SK-N-SH treated with all-trans-retinoic acid at 6 μM for 48 hours (cell line): Measurements from ENCODE around the gene RAPGEF5.

ENCODE experiments used
- ATAC-seq: fragments of 200-7000 bp; cut with Tn5 transposase; 3 replicates; pipeline ENCODE4 v1.9.1; 2020; ENCODE audit warnings: mild to moderate bottlenecking, moderate library complexity
- ARNTL ChIP-seq: fragments of 450-650 bp; formaldehyde crosslinking; IDR thresholded peaks from 2 replicates; pipeline ENCODE4 v1.5.0; 2020; ENCODE audit warnings: low read depth, mild to moderate bottlenecking, moderate library complexity, borderline replicate concordance
- BACH2 ChIP-seq: fragments of 250-450 bp; sonication (Bioruptor Pico); IDR thresholded peaks from 2 replicates; pipeline ENCODE4 v1.9.0; 2021; ENCODE audit warnings: mild to moderate bottlenecking, borderline replicate concordance
- CSDC2 ChIP-seq: fragments of 250-450 bp; sonication (Bioruptor Pico); IDR thresholded peaks from 2 replicates; pipeline ENCODE4 v1.5.0; 2020; ENCODE audit warnings: mild to moderate bottlenecking, moderate library complexity
- ESRRG ChIP-seq: fragments of 250-450 bp; sonication (Bioruptor Pico); IDR thresholded peaks from 2 replicates; pipeline ENCODE4 v1.6.1; 2021; ENCODE audit warnings: mild to moderate bottlenecking
- GLIS3 ChIP-seq: fragments of 250-450 bp; sonication (Bioruptor Pico); IDR thresholded peaks from 2 replicates; pipeline ENCODE4 v1.5.0; 2020; ENCODE audit warnings: mild to moderate bottlenecking, moderate library complexity
- ISL1 ChIP-seq: fragments of 250-450 bp; sonication (Bioruptor Pico); IDR thresholded peaks from 2 replicates; pipeline ENCODE4 v2.1.2; 2022; ENCODE audit warnings: mild to moderate bottlenecking, moderate library complexity
- OSR1 ChIP-seq: fragments of 250-450 bp; sonication (Bioruptor Pico); IDR thresholded peaks from 2 replicates; pipeline ENCODE4 v1.8.0; 2022; ENCODE audit warnings: moderate library complexity, mild to moderate bottlenecking, inconsistent platforms
- PPARA ChIP-seq: fragments of 250-450 bp; sonication (Bioruptor Pico); IDR thresholded peaks from 2 replicates; pipeline ENCODE4 v1.5.0; 2020; ENCODE audit warnings: mild to moderate bottlenecking, borderline replicate concordance
- RARB ChIP-seq: fragments of 250-450 bp; sonication (Bioruptor Pico); IDR thresholded peaks from 2 replicates; pipeline ENCODE4 v1.8.0; 2021; ENCODE audit warnings: mild to moderate bottlenecking, moderate library complexity
- SNAI2 ChIP-seq: fragments of 250-450 bp; sonication (Bioruptor Pico); IDR thresholded peaks from 2 replicates; pipeline ENCODE4 v1.5.0; 2020; ENCODE audit warnings: mild to moderate bottlenecking, moderate library complexity
- TOX ChIP-seq: fragments of 250-450 bp; sonication (Bioruptor Pico); IDR thresholded peaks from 2 replicates; pipeline ENCODE4 v1.8.0; 2021; ENCODE audit warnings: mild to moderate bottlenecking, moderate library complexity, borderline replicate concordance
- ZC3H10 ChIP-seq: fragments of 250-450 bp; sonication (Bioruptor Pico); IDR thresholded peaks from 2 replicates; pipeline ENCODE4 v1.5.1; 2021; ENCODE audit warnings: mild to moderate bottlenecking, moderate library complexity
- ZFP3 ChIP-seq: fragments of 250-450 bp; sonication (Bioruptor Pico); IDR thresholded peaks from 2 replicates; pipeline ENCODE4 v1.5.0; 2020; ENCODE audit warnings: mild to moderate bottlenecking, moderate library complexity
- ZFP30 ChIP-seq: fragments of 450-650 bp; formaldehyde crosslinking; IDR thresholded peaks from 2 replicates; pipeline ENCODE4 v1.5.0; 2022; ENCODE audit warnings: mild to moderate bottlenecking, moderate library complexity
- ZNF565 ChIP-seq: fragments of 450-650 bp; formaldehyde crosslinking; conservative IDR thresholded peaks from 2 replicates; pipeline ENCODE4 v1.5.0; 2020; ENCODE audit warnings: low read depth, mild to moderate bottlenecking, moderate library complexity
- ZNF70 ChIP-seq: fragments of 450-650 bp; formaldehyde crosslinking; IDR thresholded peaks from 2 replicates; pipeline ENCODE4 v1.5.0; 2020; ENCODE audit warnings: mild to moderate bottlenecking, moderate library complexity
- TF ChIP-seq, protein P1 (sequence below): fragments of 250-450 bp; sonication (Bioruptor Pico); IDR thresholded peaks from 2 replicates; pipeline ENCODE4 v1.8.0; 2020; ENCODE audit warnings: mild to moderate bottlenecking, moderate library complexity, borderline replicate concordance
- TF ChIP-seq, protein P2 (sequence below): fragments of 250-450 bp; sonication (Bioruptor Pico); IDR thresholded peaks from 2 replicates; pipeline ENCODE4 v1.5.1; 2020; ENCODE audit warnings: low read depth, mild to moderate bottlenecking, moderate library complexity
- TF ChIP-seq, protein P3 (sequence below): fragments of 250-450 bp; sonication (Bioruptor Pico); IDR thresholded peaks from 2 replicates; pipeline ENCODE4 v1.5.1; 2021; ENCODE audit warnings: mild to moderate bottlenecking, moderate library complexity
- TF ChIP-seq, protein P4 (sequence below): fragments of 250-450 bp; sonication (Bioruptor Pico); IDR thresholded peaks from 2 replicates; pipeline ENCODE4 v1.8.0; 2021; ENCODE audit warnings: low read depth, mild to moderate bottlenecking, moderate library complexity, borderline replicate concordance

RAPGEF5 gene

DNA sequence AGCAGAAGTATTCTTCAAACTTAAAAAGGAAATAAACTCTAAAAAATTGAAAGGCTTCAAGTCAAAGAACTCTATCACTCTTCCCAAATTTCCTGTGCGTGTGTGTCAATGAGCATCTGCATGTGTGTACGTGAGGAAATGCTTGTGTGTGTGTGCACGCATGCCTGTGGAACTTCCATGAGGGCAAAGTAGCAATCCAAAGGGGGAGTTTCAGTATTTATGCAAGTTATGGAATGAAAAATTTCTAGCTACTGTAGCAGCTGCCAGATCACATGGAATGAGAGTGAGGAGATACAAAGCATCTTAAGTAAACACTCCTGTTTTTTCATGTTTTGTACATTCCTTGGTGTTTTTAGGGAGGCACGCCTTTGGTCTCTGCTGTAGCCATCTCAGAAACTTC is 152.6 kb downstream of the RAPGEF5 start:
- TF ChIP-seq ARNTL (CRISPR knock-in tag) (no peak), PPARA (CRISPR knock-in tag) (no peak), GLIS3 (CRISPR knock-in tag) (no peak), ZFP3 (no peak), ZFP30 (CRISPR knock-in tag) (no peak), RARB (no peak), ZC3H10 (CRISPR knock-in tag) (no peak)
- TF ChIP-seq, protein P1, sequence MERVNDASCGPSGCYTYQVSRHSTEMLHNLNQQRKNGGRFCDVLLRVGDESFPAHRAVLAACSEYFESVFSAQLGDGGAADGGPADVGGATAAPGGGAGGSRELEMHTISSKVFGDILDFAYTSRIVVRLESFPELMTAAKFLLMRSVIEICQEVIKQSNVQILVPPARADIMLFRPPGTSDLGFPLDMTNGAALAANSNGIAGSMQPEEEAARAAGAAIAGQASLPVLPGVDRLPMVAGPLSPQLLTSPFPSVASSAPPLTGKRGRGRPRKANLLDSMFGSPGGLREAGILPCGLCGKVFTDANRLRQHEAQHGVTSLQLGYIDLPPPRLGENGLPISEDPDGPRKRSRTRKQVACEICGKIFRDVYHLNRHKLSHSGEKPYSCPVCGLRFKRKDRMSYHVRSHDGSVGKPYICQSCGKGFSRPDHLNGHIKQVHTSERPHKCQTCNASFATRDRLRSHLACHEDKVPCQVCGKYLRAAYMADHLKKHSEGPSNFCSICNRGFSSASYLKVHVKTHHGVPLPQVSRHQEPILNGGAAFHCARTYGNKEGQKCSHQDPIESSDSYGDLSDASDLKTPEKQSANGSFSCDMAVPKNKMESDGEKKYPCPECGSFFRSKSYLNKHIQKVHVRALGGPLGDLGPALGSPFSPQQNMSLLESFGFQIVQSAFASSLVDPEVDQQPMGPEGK (CRISPR knock-in tag), result no peak
- ATAC-seq, result no peak

DNA sequence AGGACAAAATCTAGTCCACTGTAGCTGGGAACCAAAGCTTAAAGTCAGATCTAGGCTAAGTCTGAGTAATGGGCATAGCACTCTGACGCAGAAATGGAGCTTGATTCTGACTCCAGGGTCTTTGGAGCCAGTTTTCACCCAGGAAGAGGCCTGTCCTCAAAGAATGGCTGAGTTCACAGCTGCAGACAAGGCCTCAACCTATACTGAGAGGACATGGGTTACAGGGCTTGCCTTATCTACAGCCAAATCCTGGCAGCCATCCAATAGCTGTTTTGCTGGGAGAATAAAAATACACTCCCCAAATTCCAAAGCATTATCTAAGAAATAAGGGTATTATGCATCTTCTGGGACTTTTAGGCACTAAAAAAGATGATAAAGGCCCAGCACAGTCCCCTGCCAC is 154.8 kb downstream of the RAPGEF5 start:
- TF ChIP-seq ZNF565 (CRISPR knock-in tag) (no peak), TOX (CRISPR knock-in tag) (no peak), OSR1 (CRISPR knock-in tag) (no peak), ISL1 (CRISPR knock-in tag) (0 out of 2 replicates have a peak, but pooled peaks have one; percentile 21)
- TF ChIP-seq, protein P2, sequence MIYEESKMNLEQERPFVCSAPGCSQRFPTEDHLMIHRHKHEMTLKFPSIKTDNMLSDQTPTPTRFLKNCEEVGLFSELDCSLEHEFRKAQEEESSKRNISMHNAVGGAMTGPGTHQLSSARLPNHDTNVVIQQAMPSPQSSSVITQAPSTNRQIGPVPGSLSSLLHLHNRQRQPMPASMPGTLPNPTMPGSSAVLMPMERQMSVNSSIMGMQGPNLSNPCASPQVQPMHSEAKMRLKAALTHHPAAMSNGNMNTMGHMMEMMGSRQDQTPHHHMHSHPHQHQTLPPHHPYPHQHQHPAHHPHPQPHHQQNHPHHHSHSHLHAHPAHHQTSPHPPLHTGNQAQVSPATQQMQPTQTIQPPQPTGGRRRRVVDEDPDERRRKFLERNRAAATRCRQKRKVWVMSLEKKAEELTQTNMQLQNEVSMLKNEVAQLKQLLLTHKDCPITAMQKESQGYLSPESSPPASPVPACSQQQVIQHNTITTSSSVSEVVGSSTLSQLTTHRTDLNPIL (CRISPR knock-in tag), result no peak
- TF ChIP-seq, protein P3, sequence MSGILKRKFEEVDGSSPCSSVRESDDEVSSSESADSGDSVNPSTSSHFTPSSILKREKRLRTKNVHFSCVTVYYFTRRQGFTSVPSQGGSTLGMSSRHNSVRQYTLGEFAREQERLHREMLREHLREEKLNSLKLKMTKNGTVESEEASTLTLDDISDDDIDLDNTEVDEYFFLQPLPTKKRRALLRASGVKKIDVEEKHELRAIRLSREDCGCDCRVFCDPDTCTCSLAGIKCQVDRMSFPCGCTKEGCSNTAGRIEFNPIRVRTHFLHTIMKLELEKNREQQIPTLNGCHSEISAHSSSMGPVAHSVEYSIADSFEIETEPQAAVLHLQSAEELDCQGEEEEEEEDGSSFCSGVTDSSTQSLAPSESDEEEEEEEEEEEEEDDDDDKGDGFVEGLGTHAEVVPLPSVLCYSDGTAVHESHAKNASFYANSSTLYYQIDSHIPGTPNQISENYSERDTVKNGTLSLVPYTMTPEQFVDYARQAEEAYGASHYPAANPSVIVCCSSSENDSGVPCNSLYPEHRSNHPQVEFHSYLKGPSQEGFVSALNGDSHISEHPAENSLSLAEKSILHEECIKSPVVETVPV, result no peak
- no peak for ATAC-seq

DNA sequence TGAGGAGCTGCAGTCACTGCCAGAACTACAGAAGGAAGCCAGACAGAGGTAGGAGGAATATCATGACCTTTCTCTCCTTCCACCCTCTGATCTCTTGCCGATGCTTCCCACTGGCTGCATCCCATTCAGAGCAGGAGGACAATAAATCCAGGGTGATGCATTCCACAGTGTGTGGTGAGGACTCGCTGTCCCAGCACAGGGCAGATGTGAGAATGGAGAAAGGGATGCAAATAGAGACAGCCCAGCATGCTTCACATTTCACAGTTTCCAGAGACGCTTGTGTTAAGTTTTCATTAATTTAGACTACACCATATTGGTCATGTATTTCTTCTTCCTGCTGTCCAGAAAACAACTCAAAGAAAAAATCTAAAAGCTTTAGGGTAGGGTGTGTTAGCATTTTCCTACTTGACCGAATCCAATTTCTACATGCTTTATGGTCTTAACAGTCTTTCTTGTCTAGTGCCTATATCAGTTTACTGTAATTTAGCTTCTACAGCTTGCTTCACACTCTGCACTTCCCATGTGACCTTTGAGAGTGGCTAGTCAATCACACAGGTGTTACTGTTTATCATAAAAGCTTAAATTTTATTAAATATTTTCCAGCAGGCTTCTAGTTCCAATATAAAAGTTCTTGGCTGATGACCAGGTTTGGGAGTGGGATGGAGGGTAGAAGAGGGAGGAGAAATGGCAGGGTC is 155.6 kb downstream of the RAPGEF5 start:
- TF ChIP-seq, protein P2 (CRISPR knock-in tag), result no peak
- TF ChIP-seq BACH2, result no peak
- TF ChIP-seq ZNF565 (CRISPR knock-in tag), result no peak
- no peak for TF ChIP-seq GLIS3 (CRISPR knock-in tag)
- no peak for TF ChIP-seq TOX (CRISPR knock-in tag)
- no peak for TF ChIP-seq ESRRG (CRISPR knock-in tag)
- no peak for TF ChIP-seq CSDC2
- no peak for TF ChIP-seq PPARA (CRISPR knock-in tag)
- TF ChIP-seq, protein P3, result no peak
- no peak for TF ChIP-seq SNAI2
- TF ChIP-seq RARB, result no peak
- no peak for TF ChIP-seq ARNTL (CRISPR knock-in tag)
- no peak for TF ChIP-seq ZC3H10 (CRISPR knock-in tag)
- no peak for TF ChIP-seq ISL1 (CRISPR knock-in tag)
- TF ChIP-seq ZFP3, result no peak
- no peak for TF ChIP-seq OSR1 (CRISPR knock-in tag)
- TF ChIP-seq, protein P4, sequence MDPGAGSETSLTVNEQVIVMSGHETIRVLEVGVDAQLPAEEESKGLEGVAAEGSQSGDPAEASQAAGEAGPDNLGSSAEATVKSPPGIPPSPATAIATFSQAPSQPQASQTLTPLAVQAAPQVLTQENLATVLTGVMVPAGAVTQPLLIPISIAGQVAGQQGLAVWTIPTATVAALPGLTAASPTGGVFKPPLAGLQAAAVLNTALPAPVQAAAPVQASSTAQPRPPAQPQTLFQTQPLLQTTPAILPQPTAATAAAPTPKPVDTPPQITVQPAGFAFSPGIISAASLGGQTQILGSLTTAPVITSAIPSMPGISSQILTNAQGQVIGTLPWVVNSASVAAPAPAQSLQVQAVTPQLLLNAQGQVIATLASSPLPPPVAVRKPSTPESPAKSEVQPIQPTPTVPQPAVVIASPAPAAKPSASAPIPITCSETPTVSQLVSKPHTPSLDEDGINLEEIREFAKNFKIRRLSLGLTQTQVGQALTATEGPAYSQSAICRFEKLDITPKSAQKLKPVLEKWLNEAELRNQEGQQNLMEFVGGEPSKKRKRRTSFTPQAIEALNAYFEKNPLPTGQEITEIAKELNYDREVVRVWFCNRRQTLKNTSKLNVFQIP (CRISPR knock-in tag), result no peak
- TF ChIP-seq ZNF70 (CRISPR knock-in tag), result no peak
- no peak for ATAC-seq
